GM18909 (cell line): ENCODE data around the gene MRGPRE.

Source experiments
- ATAC-seq: cut with Tn5 transposase; IDR thresholded peaks from one replicate; pipeline ENCODE4 v1.9.1; 2021; ENCODE audit warnings: mild to moderate bottlenecking; ENCODE audit not compliant: unreplicated experiment, poor library complexity

MRGPRE gene

GRCh38 chr11:3227568-3228444, 4.4 kb downstream of the MRGPRE start:
- ATAC-seq: no peak

DNA sequence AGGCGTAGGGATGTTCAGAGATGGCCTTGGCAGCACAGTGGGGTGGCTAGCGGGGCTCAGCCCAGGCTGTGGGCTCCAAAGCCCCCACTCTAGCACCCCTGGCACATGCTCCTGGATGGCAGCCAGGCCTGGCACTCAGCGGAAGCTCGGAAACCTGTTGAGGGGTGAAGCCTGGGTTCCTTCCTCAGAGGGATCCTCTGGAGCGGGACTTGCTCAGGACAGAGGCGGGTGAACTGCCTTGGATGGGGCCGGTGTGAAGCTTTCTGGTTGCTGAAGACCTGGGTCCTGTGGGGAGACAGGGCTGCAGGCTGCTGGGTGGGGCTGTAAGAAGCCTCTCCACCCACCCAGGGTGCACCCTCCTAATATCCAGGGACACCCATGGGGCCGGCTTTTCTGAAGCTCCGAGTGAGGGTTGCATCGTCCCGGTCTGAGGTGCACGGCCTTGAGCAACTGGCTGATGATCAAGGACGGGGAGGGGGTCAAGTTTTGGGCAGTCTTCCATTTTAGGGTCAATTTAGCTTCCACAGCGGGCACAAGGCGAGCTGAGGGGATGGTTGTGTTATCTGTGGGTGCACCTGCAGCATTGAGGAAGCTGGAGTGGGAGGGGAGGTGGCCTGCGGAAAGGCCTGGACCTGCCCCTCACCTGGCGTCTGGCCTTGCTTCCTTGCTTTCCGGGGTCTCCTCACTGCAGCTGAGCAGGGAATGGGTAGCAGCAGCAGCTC, 5.2 kb downstream of the MRGPRE start:
- ATAC-seq: no peak

DNA sequence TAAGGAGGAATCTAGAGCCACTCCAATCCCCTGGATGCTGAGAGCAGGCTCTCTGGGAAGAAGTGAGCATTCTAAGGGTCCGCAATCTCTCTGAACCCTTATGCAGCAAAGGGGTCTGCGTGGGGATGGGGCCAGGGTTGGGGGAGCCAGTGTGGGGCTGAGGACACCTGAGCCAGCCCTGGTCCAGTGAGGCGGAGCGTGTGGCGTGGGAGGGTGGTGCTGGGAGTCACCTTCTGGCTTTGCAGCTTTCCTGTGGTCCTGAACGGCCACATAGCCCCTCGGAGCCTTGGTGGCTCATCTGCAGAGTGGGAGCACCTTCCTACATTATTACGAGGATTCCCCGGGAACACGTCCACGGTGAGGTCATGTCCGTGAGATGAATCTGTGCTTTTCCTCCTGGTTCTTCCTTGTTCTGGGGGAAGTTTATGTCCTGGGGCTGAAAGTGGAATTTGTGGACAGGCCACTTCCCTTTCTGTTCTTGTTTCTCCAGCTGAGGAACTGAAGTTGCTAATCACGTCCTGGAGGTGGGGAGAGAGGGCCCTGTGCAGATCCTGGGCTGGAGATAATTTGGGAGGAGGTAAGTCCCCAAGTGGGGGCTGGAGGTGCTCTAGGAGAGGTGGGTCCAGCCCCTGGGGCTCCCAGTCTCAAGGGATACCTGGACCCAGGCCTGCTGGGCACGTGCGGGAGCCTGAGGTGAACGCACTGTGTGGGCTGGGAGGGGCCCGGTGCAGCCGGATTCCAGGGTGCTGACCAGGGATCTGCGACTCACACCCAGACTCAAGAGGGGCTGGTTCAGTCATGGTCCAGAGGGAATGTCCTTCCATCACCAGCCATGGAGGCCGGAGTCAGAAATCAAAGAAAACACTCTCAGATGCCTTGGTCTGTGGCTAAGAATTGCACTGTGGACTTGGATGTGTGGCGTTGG, 6.1 kb downstream of the MRGPRE start:
- no peak for ATAC-seq

GRCh38 chr11:3225159-3225758, 7.0 kb downstream of the MRGPRE start:
- no peak for ATAC-seq

- ATAC-seq: no peak
Observed at GRCh38 chr11:3224401-3225057, 7.7 kb downstream of the MRGPRE start.

- no peak for ATAC-seq
Observed at GRCh38 chr11:3223932-3224381, 8.3 kb downstream of the MRGPRE start.

- no peak for ATAC-seq
Observed at GRCh38 chr11:3222941-3223915, 9.0 kb downstream of the MRGPRE start.

DNA sequence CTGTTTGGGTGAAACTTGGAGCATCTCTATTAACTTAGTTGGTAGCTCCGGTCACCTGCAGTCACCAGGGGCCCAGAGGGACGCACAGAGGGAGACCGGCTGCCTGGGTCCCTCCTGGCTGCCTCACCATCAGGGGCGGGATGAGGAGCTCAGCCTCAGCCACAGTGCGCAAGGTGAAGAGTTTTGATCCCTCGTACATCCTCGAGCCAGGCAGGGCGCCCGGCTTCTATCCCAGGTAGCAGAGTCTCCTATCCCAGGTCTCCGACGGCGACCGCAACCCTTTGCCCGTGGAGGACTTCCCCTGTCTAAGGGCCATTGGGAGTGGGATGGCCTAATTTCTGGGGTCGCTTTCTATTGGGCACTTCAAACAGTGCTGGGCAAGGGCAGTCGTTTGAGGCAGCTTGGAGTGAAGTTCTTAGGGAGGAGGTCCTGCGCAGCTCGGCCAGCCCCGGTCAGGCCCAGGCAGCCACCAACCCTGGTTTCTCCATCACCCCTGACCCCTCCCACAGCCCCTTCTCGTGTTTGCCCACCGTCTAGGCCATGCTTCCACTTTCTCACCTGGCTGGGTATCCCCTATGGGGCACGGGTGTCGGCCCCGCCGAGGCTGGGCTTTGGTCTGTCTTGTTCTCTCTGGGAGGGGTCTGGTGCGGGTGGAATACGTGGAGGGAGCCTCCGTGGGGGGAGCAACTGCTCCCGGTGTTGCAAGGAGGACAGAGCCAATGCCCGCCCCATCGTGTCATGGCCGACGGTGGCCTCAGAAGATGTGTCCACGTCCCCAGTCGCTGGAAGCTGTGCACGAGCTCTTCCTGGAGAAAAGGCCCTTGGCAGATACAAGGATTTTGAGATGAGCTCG, 10.0 kb downstream of the MRGPRE start:
- no peak for ATAC-seq

GRCh38 chr11:3221408-3222002, 10.7 kb downstream of the MRGPRE start:
- ATAC-seq: no peak

- ATAC-seq: no peak
Observed at GRCh38 chr11:3220521-3221407, 11.5 kb downstream of the MRGPRE start.

GRCh38 chr11:3220101-3220500, 12.1 kb downstream of the MRGPRE start:
- ATAC-seq: no peak

DNA sequence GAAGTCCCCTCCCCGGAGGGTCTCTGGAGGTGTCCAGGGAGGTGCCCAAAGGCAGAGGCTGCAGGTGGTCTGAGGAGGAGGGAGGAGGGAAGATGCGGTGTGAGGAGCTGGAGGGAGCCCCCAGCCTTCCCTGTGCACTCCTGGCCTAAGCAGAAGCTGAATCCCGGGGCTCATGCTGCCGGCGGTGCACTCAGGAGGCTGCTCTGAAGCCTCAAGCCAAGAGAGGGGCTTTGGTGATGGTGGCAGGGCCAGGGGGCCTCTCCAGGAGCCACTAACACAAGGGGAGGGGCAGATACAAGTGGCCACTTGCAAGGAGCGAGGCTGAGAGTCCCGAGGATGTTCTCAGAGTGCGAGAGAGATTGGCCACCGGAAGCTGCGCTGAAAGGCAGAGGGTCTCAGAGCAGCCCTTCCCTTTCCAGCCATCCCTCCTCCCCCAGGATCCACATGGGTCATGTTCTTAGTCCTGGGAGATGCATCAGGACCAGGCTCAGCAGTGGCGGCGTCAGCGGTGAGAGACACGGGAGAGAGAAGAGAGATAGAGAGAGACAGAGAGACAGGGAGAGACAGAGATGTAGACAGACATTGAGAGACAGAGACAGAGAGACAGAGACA, 12.8 kb downstream of the MRGPRE start:
- ATAC-seq: no peak

GRCh38 chr11:3218483-3219280, 13.5 kb downstream of the MRGPRE start, which contains the start of gene MRGPRG:
TSS of gene MRGPRG (minus strand) at chr11:3218813. CDS start at chr11:3218813, 0 bp downstream.
- no peak for ATAC-seq

GRCh38 chr11:3217818-3218482, 14.3 kb downstream of the MRGPRE start:
- no peak for ATAC-seq
